IMR-90 (cell line): ENCODE results near the gene FARS2.
A peak's percentile ranks its signal among the peaks of the same experiment; 100 is the strongest.

Experiments used
- CTCF ChIP-seq: conservative IDR thresholded peaks from 2 replicates; pipeline ENCODE4 v1.5.1; 2012; ENCODE audit warnings: mild to moderate bottlenecking, low read depth, low read length, improper control_type of control experiment
- FOS ChIP-seq: fragments of 150-350 bp; IDR thresholded peaks from 2 replicates; pipeline ENCODE4 v1.6.1; 2016; ENCODE audit warnings: low read depth, low read length
- MAFK ChIP-seq: IDR thresholded peaks from 2 replicates; pipeline ENCODE4 v1.6.1; 2012; ENCODE audit warnings: low read depth, low read length, improper control_type of control experiment
- POLR2A ChIP-seq: IDR thresholded peaks from 2 replicates; pipeline ENCODE4 v1.6.1; 2012; ENCODE audit warnings: mild to moderate bottlenecking, low read depth, low read length
- USF2 ChIP-seq: fragments of 150-350 bp; IDR thresholded peaks from 2 replicates; pipeline ENCODE4 v1.6.1; 2017; ENCODE audit warnings: mild to moderate bottlenecking, antibody characterized with exemption, low read length, low read depth

GRCh38 chr6:5422321-5422915 lies 161.1 kb downstream of the FARS2 start:
- TF ChIP-seq CTCF, result peak; percentile 72
- TF ChIP-seq USF2, result no peak
- TF ChIP-seq FOS, result no peak
- no peak for TF ChIP-seq POLR2A
- TF ChIP-seq MAFK, result no peak
